H9 (cell line): ENCODE measurements around the gene C19orf47. TPM values are rescaled to one million over a fixed set of nuclear protein-coding genes. Genes with fewer than 3 reads are reported as not detected.
A peak's percentile ranks its signal among the peaks of the same experiment; 100 is the strongest.

Experiments
- DNase-seq: peaks from one replicate; pipeline ENCODE4 v3.0.0-alpha.2; 2017
- H2AFZ ChIP-seq: one replicate; pipeline ENCODE4 v1.6.1; 2013; ENCODE audit warnings: mild to moderate bottlenecking, low read length, control low read depth, moderate library complexity
- H2AK5ac ChIP-seq: 2 replicates; pipeline ENCODE4 v1.6.1; 2013; ENCODE audit warnings: low read length, control low read depth, mixed read lengths; ENCODE audit not compliant: insufficient read length
- H2BK120ac ChIP-seq: one replicate; pipeline ENCODE4 v1.6.1; 2013; ENCODE audit warnings: low read depth, mild to moderate bottlenecking, low read length, control low read depth, inconsistent platforms; ENCODE audit not compliant: poor library complexity, severe bottlenecking
- H2BK12ac ChIP-seq: 2 replicates; pipeline ENCODE4 v1.6.1; 2013; ENCODE audit warnings: low read length, control low read depth, mixed read lengths, low read depth; ENCODE audit not compliant: insufficient read length
- H2BK15ac ChIP-seq: 2 replicates; pipeline ENCODE4 v1.6.1; 2013; ENCODE audit warnings: low read depth, low read length, control low read depth
- H2BK20ac ChIP-seq: one replicate; pipeline ENCODE4 v1.6.1; 2013; ENCODE audit warnings: low read depth, mild to moderate bottlenecking, low read length, control low read depth, inconsistent platforms; ENCODE audit not compliant: poor library complexity, severe bottlenecking
- H2BK5ac ChIP-seq: 2 replicates; pipeline ENCODE4 v1.6.1; 2013; ENCODE audit warnings: low read length, control low read depth, mixed read lengths; ENCODE audit not compliant: insufficient read length
- H3K14ac ChIP-seq: 2 replicates; pipeline ENCODE4 v1.6.1; 2013; ENCODE audit warnings: low read length, control low read depth; ENCODE audit not compliant: insufficient read depth
- H3K18ac ChIP-seq: 2 replicates; pipeline ENCODE4 v1.6.1; 2013; ENCODE audit warnings: low read depth, mild to moderate bottlenecking, mixed read lengths, low read length, control low read depth; ENCODE audit not compliant: insufficient read length
- H3K23ac ChIP-seq: 2 replicates; pipeline ENCODE4 v1.6.1; 2013; ENCODE audit warnings: low read length, control low read depth, mixed read lengths, low read depth; ENCODE audit not compliant: insufficient read length
- H3K23me2 ChIP-seq: 2 replicates; pipeline ENCODE4 v1.6.1; 2013; ENCODE audit warnings: low read depth, mild to moderate bottlenecking, mixed read lengths, low read length, control low read depth; ENCODE audit not compliant: insufficient read length, poor library complexity, severe bottlenecking
- H3K27ac ChIP-seq: 2 replicates; pipeline ENCODE4 v1.5.1; 2013; ENCODE audit warnings: low read length, control low read depth, mixed read lengths, low read depth; ENCODE audit not compliant: insufficient read length
- H3K27me3 ChIP-seq: 2 replicates; pipeline ENCODE4 v1.6.1; 2013; ENCODE audit warnings: low read length, control low read depth, inconsistent platforms; ENCODE audit not compliant: insufficient read depth
- H3K4ac ChIP-seq: 2 replicates; pipeline ENCODE4 v1.6.1; 2013; ENCODE audit warnings: low read depth, mild to moderate bottlenecking, control low read depth, inconsistent platforms, low read length, moderate library complexity
- H3K4me1 ChIP-seq: 2 replicates; pipeline ENCODE4 v1.6.1; 2013; ENCODE audit warnings: low read length, control low read depth, inconsistent platforms; ENCODE audit not compliant: insufficient read depth
- H3K4me2 ChIP-seq: 2 replicates; pipeline ENCODE4 v1.6.1; 2013; ENCODE audit warnings: low read length, control low read depth, mixed read lengths; ENCODE audit not compliant: insufficient read length, insufficient read depth
- H3K56ac ChIP-seq: 2 replicates; pipeline ENCODE4 v1.6.1; 2013; ENCODE audit warnings: low read depth, mild to moderate bottlenecking, mixed read lengths, low read length, control low read depth; ENCODE audit not compliant: insufficient read length
- H3K79me1 ChIP-seq: 2 replicates; pipeline ENCODE4 v1.6.1; 2013; ENCODE audit warnings: low read depth, mild to moderate bottlenecking, moderate library complexity, low read length, control low read depth, inconsistent platforms; ENCODE audit not compliant: insufficient read depth, poor library complexity, severe bottlenecking
- H3K79me2 ChIP-seq: 2 replicates; pipeline ENCODE4 v1.6.1; 2013; ENCODE audit warnings: low read length, control low read depth, inconsistent platforms; ENCODE audit not compliant: insufficient read depth
- H3K9ac ChIP-seq: 2 replicates; pipeline ENCODE4 v1.6.1; 2013; ENCODE audit warnings: low read length, control low read depth, mixed read lengths; ENCODE audit not compliant: insufficient read length; ENCODE audit errors: extremely low read depth
- H3K9me3 ChIP-seq: one replicate; pipeline ENCODE4 v1.6.1; 2013; ENCODE audit warnings: low read depth, low read length, inconsistent platforms; ENCODE audit not compliant: control insufficient read depth
- H3T11ph ChIP-seq: one replicate; pipeline ENCODE4 v1.6.1; 2013; ENCODE audit warnings: mild to moderate bottlenecking, low read length, control low read depth, inconsistent platforms
- H4K20me1 ChIP-seq: one replicate; pipeline ENCODE4 v1.6.1; 2013; ENCODE audit not compliant: control insufficient read depth, insufficient read length, insufficient read depth
- H4K5ac ChIP-seq: 2 replicates; pipeline ENCODE4 v1.6.1; 2013; ENCODE audit warnings: low read depth, mild to moderate bottlenecking, mixed read lengths, low read length, control low read depth; ENCODE audit not compliant: insufficient read length
- H4K8ac ChIP-seq: replicated peaks from 2 replicates; pipeline ENCODE4 v1.6.1; 2013; ENCODE audit warnings: low read length, control low read depth, mixed read lengths, low read depth; ENCODE audit not compliant: insufficient read length
- H4K91ac ChIP-seq: 2 replicates; pipeline ENCODE4 v1.6.1; 2013; ENCODE audit warnings: low read depth, mild to moderate bottlenecking, moderate library complexity, mixed read lengths, low read length, control low read depth; ENCODE audit not compliant: insufficient read length
- H3K27ac Mint-ChIP-seq, 3 experiments: 2 replicates in 2 of 3; 3 replicates in 1 of 3; pipeline ENCODE4 v1.8.0; 2020 to 2021; ENCODE audit warnings: mixed read lengths in 3 of 3, mild to moderate bottlenecking in 1 of 3, moderate library complexity in 1 of 3
- H3K27me3 Mint-ChIP-seq: 2 replicates; pipeline ENCODE4 v1.8.0; 2021; ENCODE audit warnings: low read depth, mild to moderate bottlenecking, moderate library complexity, mixed read lengths
- H3K36me3 Mint-ChIP-seq, 3 experiments: 2 replicates in 2 of 3; 3 replicates in 1 of 3; pipeline ENCODE4 v1.8.0; 2020 to 2021; ENCODE audit warnings: low read depth in 3 of 3, mixed read lengths in 3 of 3; ENCODE audit not compliant: insufficient read depth in 1 of 3
- H3K4me1 Mint-ChIP-seq, 2 experiments: 2 replicates each; pipeline ENCODE4 v1.8.0; 2020; ENCODE audit warnings: mixed read lengths in 2 of 2
- H3K4me3 Mint-ChIP-seq, 2 experiments: 2 replicates in 1 of 2; 3 replicates in 1 of 2; pipeline ENCODE4 v1.8.0; 2020 to 2021; ENCODE audit warnings: mild to moderate bottlenecking in 2 of 2, mixed read lengths in 2 of 2, moderate library complexity in 1 of 2
- H3K9me3 Mint-ChIP-seq, 2 experiments: 2 replicates in 1 of 2; 3 replicates in 1 of 2; pipeline ENCODE4 v1.8.0; 2020; ENCODE audit warnings: mild to moderate bottlenecking in 2 of 2, mixed read lengths in 2 of 2, moderate library complexity in 1 of 2
- WGBS: extraction: QIAGEN DNeasy Blood & Tissue Kit; methylation state at CpG from one replicate; pipeline ENCODE4 v1.1.7; 2013; ENCODE audit warnings: missing lambda C conversion rate, low lambda C conversion rate, mixed read lengths; ENCODE audit not compliant: insufficient read length; ENCODE audit errors: extremely low coverage; 5-methylcytosine and 5-hydroxymethylcytosine counted together
- total RNA-seq: library from RNA; stranded (reverse); gene quantifications from 2 replicates; pipeline ENCODE4 v1.2.1, GENCODE V29; 2021
- TF ChIP-seq, protein P1 (sequence below): fragments of 200-600 bp; sonication (generic); conservative IDR thresholded peaks from 3 replicates; pipeline ENCODE4 v1.8.0; 2021; ENCODE audit warnings: antibody characterized with exemption, mild to moderate bottlenecking

The C19orf47 gene
- total RNA-seq, 1 experiment from 2014 or later: 19.4 TPM

GRCh38 chr19:40377876-40378385 lies 29.7 kb upstream of the C19orf47 start:
- Histone ChIP-seq H2BK15ac (no peak overlapping the region), H4K20me1 (peaks cover 2% of the 10 kb centered on the region), H3K79me1 (no peaks in the 10 kb centered on the region), H3K4ac (no peak overlapping the region), H3K14ac (no peak overlapping the region; the same call in 1 of the 2 replicates), H3K27me3 (no peaks in the 10 kb centered on the region), H3K23me2 (no peaks in the 10 kb centered on the region), H2BK12ac (no peak overlapping the region), H2BK20ac (no peak overlapping the region), H4K91ac (no peak overlapping the region), H2BK120ac (no peak overlapping the region), H2AK5ac (no peak overlapping the region), H2AFZ (no peak overlapping the region), H4K5ac (no peak overlapping the region), H4K8ac (no peak overlapping the region), H3K18ac (no peak overlapping the region), H3K79me2 (no peaks in the 10 kb centered on the region), H3K56ac (no peak overlapping the region), H3K4me2 (no peak overlapping the region), H3K23ac (no peak overlapping the region), H3K9ac (no peak overlapping the region), H2BK5ac (no peak overlapping the region), H3K9me3 (no peaks in the 10 kb centered on the region), H3T11ph (no peak overlapping the region), H3K4me1 (no peaks in the 10 kb centered on the region), H3K27ac (no peak overlapping the region)
- H3K4me1 Mint-ChIP-seq: peaks cover 0 to 2% of the 10 kb centered on the region in 2 experiments; a peak in 1 of 4 replicates
- no peak for DNase-seq
- H3K27me3 Mint-ChIP-seq: no peaks in the 10 kb centered on the region
- H3K27ac Mint-ChIP-seq: peak overlapping the region in 2 of 3 experiments; percentile 10 to 71; a peak in 1 of 7 replicates
- no peaks in the 10 kb centered on the region for H3K9me3 Mint-ChIP-seq
- TF ChIP-seq, protein P1, sequence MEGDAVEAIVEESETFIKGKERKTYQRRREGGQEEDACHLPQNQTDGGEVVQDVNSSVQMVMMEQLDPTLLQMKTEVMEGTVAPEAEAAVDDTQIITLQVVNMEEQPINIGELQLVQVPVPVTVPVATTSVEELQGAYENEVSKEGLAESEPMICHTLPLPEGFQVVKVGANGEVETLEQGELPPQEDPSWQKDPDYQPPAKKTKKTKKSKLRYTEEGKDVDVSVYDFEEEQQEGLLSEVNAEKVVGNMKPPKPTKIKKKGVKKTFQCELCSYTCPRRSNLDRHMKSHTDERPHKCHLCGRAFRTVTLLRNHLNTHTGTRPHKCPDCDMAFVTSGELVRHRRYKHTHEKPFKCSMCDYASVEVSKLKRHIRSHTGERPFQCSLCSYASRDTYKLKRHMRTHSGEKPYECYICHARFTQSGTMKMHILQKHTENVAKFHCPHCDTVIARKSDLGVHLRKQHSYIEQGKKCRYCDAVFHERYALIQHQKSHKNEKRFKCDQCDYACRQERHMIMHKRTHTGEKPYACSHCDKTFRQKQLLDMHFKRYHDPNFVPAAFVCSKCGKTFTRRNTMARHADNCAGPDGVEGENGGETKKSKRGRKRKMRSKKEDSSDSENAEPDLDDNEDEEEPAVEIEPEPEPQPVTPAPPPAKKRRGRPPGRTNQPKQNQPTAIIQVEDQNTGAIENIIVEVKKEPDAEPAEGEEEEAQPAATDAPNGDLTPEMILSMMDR: no peak
- peaks cover 8 to 40% (median 29%) of the 10 kb centered on the region in 3 experiments; a peak in 6 of 7 replicates for H3K36me3 Mint-ChIP-seq
- no peak overlapping the region for H3K4me3 Mint-ChIP-seq
- whole genome bisulfite sequencing: no CpG with 5 or more reads among the region's 25 CpGs
